ENCODE results near the gene SFPQ.
A peak's percentile ranks its signal among the peaks of the same experiment; 100 is the strongest.
"Not testable (repeated sequence)": the region's sequence is repeated elsewhere in the genome, so short reads cannot be mapped to it uniquely, and the experiment has no call there.

The SFPQ gene

GRCh38 chr1:35186239-35186638, 6.7 kb downstream of the SFPQ start:
- no peak for DNase-seq (ENCODE audit: low spot score)

- no peak for DNase-seq (ENCODE audit: low spot score)
These were observed 7.7 kb downstream of the SFPQ start for GRCh38 chr1:35185200-35185599.

- no peak for DNase-seq (ENCODE audit: low spot score)
These were observed 8.3 kb downstream of the SFPQ start for GRCh38 chr1:35184495-35185199.

GRCh38 chr1:35181790-35182455, 11.0 kb downstream of the SFPQ start:
- no peak for DNase-seq (ENCODE audit: low spot score)

- DNase-seq (ENCODE audit: low spot score): no peak
These were observed 12.1 kb downstream of the SFPQ start for GRCh38 chr1:35180776-35181374.

GRCh38 chr1:35179908-35180307, 13.0 kb downstream of the SFPQ start:
- DNase-seq (ENCODE audit: low spot score): no peak

GRCh38 chr1:35178874-35179380, 14.0 kb downstream of the SFPQ start:
- DNase-seq (ENCODE audit: low spot score): peak; percentile 19

- no peak for DNase-seq (ENCODE audit: low spot score)
These were observed 14.7 kb downstream of the SFPQ start for GRCh38 chr1:35178295-35178695.

GRCh38 chr1:35177237-35177786, 15.6 kb downstream of the SFPQ start:
- DNase-seq (ENCODE audit: low spot score): no peak

- DNase-seq (ENCODE audit: low spot score): no peak
These were observed 17.3 kb downstream of the SFPQ start for GRCh38 chr1:35175602-35176001.

- no peak for DNase-seq (ENCODE audit: low spot score)
These were observed 17.8 kb downstream of the SFPQ start for GRCh38 chr1:35175098-35175576.

GRCh38 chr1:35173909-35174540, 18.9 kb downstream of the SFPQ start:
- DNase-seq (ENCODE audit: low spot score): no peak

- DNase-seq (ENCODE audit: low spot score): no peak
These were observed 19.5 kb downstream of the SFPQ start for GRCh38 chr1:35173491-35173890.

GRCh38 chr1:35172022-35172421, 20.9 kb downstream of the SFPQ start:
- DNase-seq (ENCODE audit: low spot score): no peak

- DNase-seq (ENCODE audit: low spot score): no peak
These were observed 21.4 kb downstream of the SFPQ start for GRCh38 chr1:35171579-35171978.

GRCh38 chr1:35164893-35165292, 28.1 kb downstream of the SFPQ start:
- DNase-seq (ENCODE audit: low spot score): no peak

- no peak for DNase-seq (ENCODE audit: low spot score)
These were observed 41.7 kb downstream of the SFPQ start for GRCh38 chr1:35151220-35151619.

- not testable (repeated sequence) for DNase-seq (ENCODE audit: low spot score)
These were observed 46.9 kb downstream of the SFPQ start for GRCh38 chr1:35145892-35146549.

- DNase-seq (ENCODE audit: low spot score): no peak
These were observed 49.0 kb downstream of the SFPQ start for GRCh38 chr1:35143737-35144508.

- DNase-seq (ENCODE audit: low spot score): not testable (repeated sequence)
These were observed 50.2 kb downstream of the SFPQ start for GRCh38 chr1:35142728-35143127.

GRCh38 chr1:35142294-35142693, 50.7 kb downstream of the SFPQ start:
- not testable (repeated sequence) for DNase-seq (ENCODE audit: low spot score)

Measured in HuH-7 (cell line).